ENCODE results near the gene ROBO4. TPM values are rescaled to one million over a fixed set of nuclear protein-coding genes. Genes with fewer than 3 reads are reported as not detected.

The ROBO4 gene
- total and polyA plus RNA-seq, 7 donors = 5.4 to 17.5 (median 14.9) TPM

GRCh38 chr11:124868331-124869274 lies 29.1 kb downstream of the ROBO4 start:
- whole genome bisulfite sequencing, 3 donors = 8 to 10% (median 10%) methylated on average over 60 to 63 of the region's 63 CpGs
- DNase-seq (no peak), ATAC-seq (no peak)
- intact Hi-C loops (cut with DNase I) = no loop called here
- H3K9me3 ChIP-seq = no peaks in the 10 kb centered on the region
- no peak overlapping the region for H3K4me3 ChIP-seq
- H3K36me3 ChIP-seq (ENCODE audit: insufficient read depth in 1 of 2, low read depth in 1 of 2) = no peaks in the 10 kb centered on the region
- TF ChIP-seq CTCF (IDR thresholded peaks at IDR 0.05) = no peak
- H3K27me3 ChIP-seq (ENCODE audit: insufficient read depth in 3 of 3, low read length in 2 of 3) = peaks cover 3 to 93% (median 40%) of the 10 kb centered on the region in 3 donors
- H3K27ac ChIP-seq = no peak overlapping the region
- H3K4me1 ChIP-seq = peaks cover 22% of the 10 kb centered on the region

- Histone ChIP-seq H3K27ac (no peak overlapping the region), H3K4me1 (peaks cover 26% of the 10 kb centered on the region), H3K9me3 (no peaks in the 10 kb centered on the region), H3K4me3 (no peak overlapping the region), H3K27me3 (ENCODE audit: insufficient read depth in 3 of 3, low read length in 2 of 3) (peaks cover 3 to 94% (median 44%) of the 10 kb centered on the region in 3 donors), H3K36me3 (ENCODE audit: insufficient read depth in 1 of 2, low read depth in 1 of 2) (no peaks in the 10 kb centered on the region)
- no peak for TF ChIP-seq CTCF (IDR thresholded peaks at IDR 0.05)
- intact Hi-C loops (cut with DNase I) = no loop called here
- 4 to 7% (median 4%) methylated on average over 8 of the region's 8 CpGs for WGBS, 3 donors
- DNase-seq (no peak), ATAC-seq (no peak)
Observed at GRCh38 chr11:124867700-124868099, 30.0 kb downstream of the ROBO4 start.

- Histone ChIP-seq H3K27ac (no peak overlapping the region), H3K27me3 (ENCODE audit: insufficient read depth in 3 of 3, low read length in 2 of 3) (peaks cover 3 to 99% (median 48%) of the 10 kb centered on the region in 3 donors), H3K9me3 (no peaks in the 10 kb centered on the region), H3K36me3 (ENCODE audit: insufficient read depth in 1 of 2, low read depth in 1 of 2) (no peaks in the 10 kb centered on the region), H3K4me1 (peaks cover 26% of the 10 kb centered on the region), H3K4me3 (peak overlapping the region; percentile 50)
- TF ChIP-seq CTCF (IDR thresholded peaks at IDR 0.05) = peak; percentile 79
- 2% methylated on average over 54 to 62 of the region's 62 CpGs for WGBS, 3 donors
- intact Hi-C loops (cut with DNase I) = loop anchor here in 1 of 2 donors (1.0 kb wide), 1 partner anchor 27 kb away; no protein-coding TSS in a partner anchor
- DNase-seq (peak; percentile 44 to 72), ATAC-seq (peak; percentile 54 to 87 (median 64))
Observed at GRCh38 chr11:124865902-124866851, 31.5 kb downstream of the ROBO4 start.

- peaks cover 3 to 99% (median 42%) of the 10 kb centered on the region in 3 donors for H3K27me3 ChIP-seq (ENCODE audit: insufficient read depth in 3 of 3, low read length in 2 of 3)
- no peak for TF ChIP-seq CTCF (IDR thresholded peaks at IDR 0.05)
- ATAC-seq (peak in 2 of 4 donors; percentile 12 to 32), DNase-seq (no peak)
- 1% methylated on average over 51 to 53 of the region's 53 CpGs for WGBS, 3 donors
- H3K36me3 ChIP-seq (ENCODE audit: insufficient read depth in 1 of 2, low read depth in 1 of 2) = no peaks in the 10 kb centered on the region
- no peak within 1 kb of the TSS for H3K27ac ChIP-seq
- H3K4me1 ChIP-seq = peaks cover 26% of the 10 kb centered on the region
- peak within 1 kb of the TSS; percentile 50 for H3K4me3 ChIP-seq
- H3K9me3 ChIP-seq = no peaks in the 10 kb centered on the region
- intact Hi-C loops (cut with DNase I) = loop anchor here in 1 of 2 donors (1.0 kb wide), 1 partner anchor 26 kb away; no protein-coding TSS in a partner anchor
Observed at GRCh38 chr11:124865181-124865901, 32.3 kb downstream of the ROBO4 start, which contains the start of gene ROBO3. ROBO3 (plus strand) TSS chr11:124865432; CDS start chr11:124865578, 146 bp downstream.

Data from psoas muscle (tissue), 8 donors.